HEK293T (cell line): ENCODE measurements around the gene EDN1.

Experiments used
- FOXM1 ChIP-seq: fragments of 450-650 bp; IDR thresholded peaks from 2 replicates; pipeline ENCODE4 v1.6.1; 2017; ENCODE audit warnings: mild to moderate bottlenecking, borderline replicate concordance
- L3MBTL2 ChIP-seq: fragments of 450-650 bp; conservative IDR thresholded peaks from 2 replicates; pipeline ENCODE4 v1.6.1; 2016; ENCODE audit warnings: mild to moderate bottlenecking
- TARDBP ChIP-seq: fragments of 450-650 bp; IDR thresholded peaks from 2 replicates; pipeline ENCODE4 v1.6.1; 2016

GRCh38 chr6:12288914-12289313, 1.2 kb upstream of the EDN1 start:
- TF ChIP-seq L3MBTL2 (no peak), TARDBP (no peak), FOXM1 (no peak)
